ENCODE measurements around the gene PPIB.

- TF ChIP-seq EZH2 (IDR thresholded peaks at IDR 0.05; ENCODE audit: insufficient read depth, poor library complexity, severe bottlenecking) (no peak), EZH2phosphoT487 (IDR thresholded peaks at IDR 0.05; ENCODE audit: insufficient read depth, low read depth) (no peak)
Measured at GRCh38 chr15:64131547-64131946, 31.3 kb downstream of the PPIB start.
